NCI-H1105 treated with DMSO at 0.1 percent for 48 hours (cell line): ENCODE measurements around the gene VPS8.

Experiments used
- DNase-seq: peaks from one replicate; lab custom pipeline; 2025; lab: John Stamatoyannopoulos, UW

VPS8 gene

DNA sequence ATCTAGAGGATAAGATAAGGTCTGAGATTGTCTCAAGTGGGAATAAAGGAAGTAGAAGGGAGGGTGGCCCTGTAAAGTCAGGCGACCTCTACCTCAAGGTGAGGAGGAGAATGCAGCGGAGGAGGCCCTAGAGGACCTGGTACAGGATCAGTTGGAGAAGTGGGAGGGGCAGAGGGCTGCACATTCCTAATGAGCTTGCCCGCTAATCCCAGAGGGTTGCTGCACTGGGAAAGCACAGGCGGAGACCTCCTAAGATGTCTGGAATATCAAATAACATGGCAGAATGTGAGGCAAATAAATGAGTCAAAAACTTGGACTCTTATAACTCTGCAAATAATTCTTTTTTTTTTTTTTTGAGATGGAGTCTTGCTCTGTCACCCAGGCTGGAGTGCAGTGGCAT, 30.2 kb upstream of the VPS8 start:
- no peak for DNase-seq

- DNase-seq: no peak
These were observed 28.6 kb upstream of the VPS8 start for GRCh38 chr3:184783319-184783718.

DNA sequence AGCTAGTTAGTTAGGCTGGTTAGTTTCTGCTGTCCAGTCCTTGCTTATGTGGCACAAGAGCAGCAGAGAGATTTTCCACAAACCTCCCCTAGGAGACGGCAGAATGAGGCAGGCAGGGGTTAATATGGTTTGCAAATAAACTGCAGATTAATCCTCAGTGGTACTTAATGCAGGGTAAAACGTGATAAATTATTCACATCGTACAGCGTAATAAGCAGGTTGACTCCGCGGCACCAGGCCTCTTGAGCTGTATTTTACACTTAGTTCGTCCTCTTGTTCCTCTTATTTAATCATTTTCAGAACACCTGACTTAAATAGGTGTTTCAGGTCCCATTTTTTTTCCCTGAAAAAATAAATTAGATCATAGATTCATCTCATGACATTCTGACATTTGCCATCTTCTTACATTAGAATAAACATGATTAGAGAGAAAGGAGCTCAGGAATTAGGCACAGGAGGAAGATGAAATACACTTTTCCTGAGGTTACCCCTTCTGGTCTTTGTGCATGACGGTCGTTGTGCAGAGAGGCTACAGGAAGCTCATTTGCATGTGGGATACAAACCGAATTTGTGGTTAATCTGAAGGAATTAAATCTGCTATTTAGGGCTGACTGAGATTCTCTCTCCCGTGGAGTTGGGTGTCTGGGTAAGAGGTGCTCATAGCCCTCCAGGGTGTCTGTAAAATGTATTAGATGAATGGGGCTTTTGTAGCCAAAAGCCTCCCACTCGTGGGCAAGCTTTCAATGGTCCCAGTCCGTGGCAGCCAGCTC, 27.1 kb upstream of the VPS8 start:
- DNase-seq: no peak

- no peak for DNase-seq
These were observed 26.1 kb upstream of the VPS8 start for GRCh38 chr3:184785890-184786279.

- no peak for DNase-seq
These were observed 25.6 kb upstream of the VPS8 start for GRCh38 chr3:184786280-184786941.

DNA sequence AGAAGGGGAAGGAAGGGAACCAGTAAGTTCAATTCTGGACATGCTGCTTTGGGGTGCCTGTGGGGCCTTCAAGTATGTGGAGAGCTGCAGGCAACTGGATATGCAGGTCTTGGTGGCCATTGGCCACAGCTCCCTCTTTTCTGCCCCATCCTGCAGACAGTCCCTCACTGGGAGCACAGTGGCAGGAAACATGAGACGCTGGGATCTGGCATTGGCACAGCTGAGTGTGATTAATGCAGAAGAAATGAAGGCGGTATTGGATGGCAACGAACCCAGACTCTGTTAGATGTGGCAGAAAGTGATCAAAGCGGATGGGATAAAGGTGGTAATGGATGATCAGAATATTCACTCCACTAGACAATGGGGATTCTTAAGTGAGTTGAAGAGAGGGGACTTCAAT, 23.2 kb upstream of the VPS8 start:
- DNase-seq: no peak

- DNase-seq: no peak
These were observed 22.5 kb upstream of the VPS8 start for GRCh38 chr3:184789314-184789998.

- peak; percentile 19 for DNase-seq
These were observed 20.8 kb upstream of the VPS8 start for GRCh38 chr3:184791171-184791570.

GRCh38 chr3:184795522-184796190, 16.3 kb upstream of the VPS8 start:
- no peak for DNase-seq

DNA sequence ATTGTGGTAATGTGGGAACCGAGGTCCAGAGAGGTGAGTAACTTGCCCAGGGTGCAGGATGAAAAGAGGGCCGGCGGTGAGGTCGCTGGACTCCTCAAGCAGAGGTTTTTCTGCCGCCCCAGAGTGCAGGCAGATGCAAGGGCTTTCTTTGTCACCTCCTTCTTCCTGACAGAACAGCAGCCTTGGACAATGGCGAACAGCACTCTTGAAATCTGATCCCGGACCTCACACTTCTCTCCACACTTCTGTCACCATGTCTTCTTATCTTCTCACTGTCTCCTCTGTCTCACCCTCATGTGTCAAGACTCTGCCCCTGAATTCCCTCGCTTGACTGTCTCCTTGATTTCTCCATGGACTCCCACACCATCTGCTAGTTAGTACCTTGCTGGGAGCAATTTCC, 15.4 kb upstream of the VPS8 start:
- no peak for DNase-seq

GRCh38 chr3:184796954-184797353, 15.0 kb upstream of the VPS8 start:
- no peak for DNase-seq

DNA sequence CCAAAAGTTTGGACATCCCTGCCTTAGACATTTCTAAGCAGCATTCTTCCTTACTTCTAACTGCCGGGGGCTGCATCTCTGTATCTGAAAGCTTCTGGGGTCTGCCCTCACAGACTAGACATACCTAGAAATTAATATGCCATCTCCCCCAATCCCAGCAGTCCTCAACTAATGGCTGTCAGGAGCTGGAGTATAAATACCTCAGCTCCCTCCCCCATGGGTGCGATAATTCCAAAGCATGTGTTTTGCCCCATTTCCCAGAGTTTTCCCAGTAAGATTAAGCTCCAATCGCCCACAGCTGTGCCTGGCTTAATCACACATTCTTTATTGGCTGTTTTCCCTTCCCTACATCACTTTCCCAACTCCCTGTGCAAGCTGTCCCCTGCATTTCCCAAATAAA, 13.8 kb upstream of the VPS8 start:
- DNase-seq: no peak

DNA sequence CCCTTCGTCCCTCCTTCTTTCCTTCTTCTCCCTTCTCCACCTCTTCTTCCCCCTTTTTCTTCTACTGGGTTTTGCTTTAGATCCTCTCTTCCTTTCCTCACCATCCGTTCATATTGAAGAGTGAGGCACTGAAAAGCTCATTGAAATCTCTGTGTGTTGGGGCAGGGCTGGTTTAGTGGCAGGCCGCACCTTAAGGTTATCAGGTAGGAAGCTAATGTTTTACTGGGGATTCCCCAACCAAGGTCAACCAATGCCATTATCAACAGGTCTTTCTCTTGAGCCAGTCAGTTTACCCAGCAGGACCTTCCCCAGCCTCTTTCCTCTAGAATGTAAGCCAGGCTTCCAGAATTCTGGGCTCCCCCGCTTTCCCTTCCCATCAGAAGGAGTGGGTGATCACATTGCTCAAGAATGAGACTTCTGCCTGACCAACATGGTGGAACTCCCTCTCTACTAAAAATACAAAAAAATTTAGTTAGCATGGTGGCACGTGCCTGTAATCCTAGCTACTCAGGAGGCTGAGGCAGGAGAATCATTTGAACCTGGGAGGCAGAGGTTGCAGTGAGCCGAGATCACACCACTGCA, 11.5 kb upstream of the VPS8 start:
- DNase-seq: no peak

GRCh38 chr3:184801241-184801785, 10.7 kb upstream of the VPS8 start:
- DNase-seq: no peak

DNA sequence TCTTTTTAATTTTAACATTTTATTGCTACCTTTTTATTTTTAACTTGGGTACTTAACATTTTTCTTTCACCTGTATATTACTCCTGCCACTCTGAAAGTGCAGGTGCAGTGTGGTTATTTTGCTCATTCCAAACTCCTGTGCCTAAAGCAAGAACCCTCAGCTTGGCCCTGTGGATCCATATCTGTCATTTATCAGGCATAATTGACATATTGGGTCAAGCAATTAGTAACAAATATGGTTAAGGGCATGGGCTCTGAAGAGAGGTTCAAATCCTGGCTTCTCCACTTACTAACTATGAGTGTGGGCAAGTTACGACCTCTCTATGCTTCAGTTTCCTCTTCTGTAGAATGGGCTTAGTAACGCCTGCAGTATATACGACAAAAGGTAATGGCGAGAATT, 9.8 kb upstream of the VPS8 start:
- DNase-seq: no peak

DNA sequence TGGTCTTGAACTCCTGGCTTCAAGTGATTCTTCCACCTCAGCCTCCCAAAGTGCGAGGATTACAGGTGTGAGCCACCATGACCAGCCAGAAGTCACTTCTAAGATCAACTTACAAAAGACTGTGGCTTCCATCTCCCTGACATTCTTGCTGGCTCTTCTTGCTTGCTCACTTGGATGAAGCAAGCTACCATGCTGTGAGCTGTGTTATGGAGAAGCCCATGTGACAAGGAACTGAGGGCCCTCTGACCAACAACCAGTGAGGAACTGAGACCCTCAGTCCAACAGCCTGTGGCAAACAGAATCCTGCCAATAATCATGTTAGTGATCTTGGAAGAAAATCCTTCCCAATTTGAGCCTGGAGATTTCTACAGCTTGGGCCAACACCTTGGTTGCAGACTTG, 7.2 kb upstream of the VPS8 start:
- no peak for DNase-seq

- DNase-seq: peak; percentile 94
These were observed 6.5 kb upstream of the VPS8 start for GRCh38 chr3:184805351-184806038.

GRCh38 chr3:184806567-184807271, 5.2 kb upstream of the VPS8 start:
- DNase-seq: no peak

DNA sequence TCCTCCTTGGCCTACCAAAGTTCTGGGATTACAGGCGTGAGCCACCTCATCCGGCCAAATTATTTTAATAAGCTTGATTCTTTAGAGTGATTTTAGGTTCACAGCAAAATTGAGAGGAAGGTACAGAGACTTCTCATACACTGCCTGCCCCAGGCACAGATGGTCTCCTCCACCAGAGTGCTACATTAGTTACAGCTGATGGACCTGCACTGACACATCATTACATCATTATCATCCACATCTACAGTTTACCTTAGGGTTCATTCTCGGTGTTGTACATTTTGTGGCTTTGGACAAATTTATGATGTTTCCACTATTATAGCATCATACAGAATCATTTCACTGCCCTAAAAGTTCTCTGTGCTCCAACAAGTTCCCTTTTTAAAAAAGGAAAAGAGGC, 4.4 kb upstream of the VPS8 start:
- no peak for DNase-seq

DNA sequence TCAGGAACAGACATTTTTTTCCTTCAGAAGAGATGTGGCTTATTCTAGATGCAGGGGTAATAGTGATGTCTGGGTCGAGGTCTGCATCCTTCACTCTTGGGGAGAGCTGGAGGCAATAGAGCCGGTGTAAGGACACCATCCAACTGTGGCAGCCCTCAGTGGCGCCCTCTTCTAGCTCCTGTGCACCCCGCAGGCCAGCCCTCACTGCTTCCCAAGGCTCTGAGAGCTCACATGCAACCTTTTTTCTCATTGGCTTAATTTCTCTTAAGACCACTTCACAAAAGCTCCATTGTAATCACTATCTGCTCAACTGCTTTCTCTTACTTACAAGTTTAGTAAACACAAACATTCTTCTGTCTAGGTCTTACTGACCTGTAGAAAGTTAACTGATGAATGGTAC, 3.9 kb upstream of the VPS8 start:
- DNase-seq: no peak

DNA sequence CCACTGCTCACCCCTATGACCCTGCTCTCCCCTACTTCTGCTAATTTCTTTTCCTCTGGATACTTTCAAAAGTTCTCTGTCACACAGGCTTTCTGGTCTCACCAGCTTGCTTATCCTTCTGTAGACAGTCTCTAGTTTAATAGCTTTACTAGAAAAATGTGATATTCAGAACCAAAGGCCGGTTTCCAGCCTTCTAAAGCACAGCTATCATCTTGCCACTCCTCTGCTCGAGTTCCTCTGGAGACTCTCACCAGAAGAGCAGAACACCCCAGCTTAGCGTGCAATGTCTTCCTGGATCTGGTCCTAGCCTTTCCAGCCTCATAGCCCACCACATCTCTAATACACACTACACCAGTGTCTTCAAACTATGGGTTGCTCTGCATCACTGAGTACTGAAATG, 1.8 kb upstream of the VPS8 start:
- DNase-seq: no peak
